Stimulated activated CD8-positive, alpha-beta memory T cell treated with anti-CD3 and anti-CD28 coated beads, Interleukin-7, amount 100 ng/mL, for 4 hours (primary cell): ENCODE measurements around the gene NDUFS6.
"Not testable (repeated sequence)": the region's sequence is repeated elsewhere in the genome, so short reads cannot be mapped to it uniquely, and the experiment has no call there.

Experiments
- DNase-seq, 2 donors: peaks; one replicate each; pipeline ENCODE4 v3.0.0-alpha.2; 2020; ENCODE audit warnings: low read depth in 2 of 2

Gene NDUFS6

DNA sequence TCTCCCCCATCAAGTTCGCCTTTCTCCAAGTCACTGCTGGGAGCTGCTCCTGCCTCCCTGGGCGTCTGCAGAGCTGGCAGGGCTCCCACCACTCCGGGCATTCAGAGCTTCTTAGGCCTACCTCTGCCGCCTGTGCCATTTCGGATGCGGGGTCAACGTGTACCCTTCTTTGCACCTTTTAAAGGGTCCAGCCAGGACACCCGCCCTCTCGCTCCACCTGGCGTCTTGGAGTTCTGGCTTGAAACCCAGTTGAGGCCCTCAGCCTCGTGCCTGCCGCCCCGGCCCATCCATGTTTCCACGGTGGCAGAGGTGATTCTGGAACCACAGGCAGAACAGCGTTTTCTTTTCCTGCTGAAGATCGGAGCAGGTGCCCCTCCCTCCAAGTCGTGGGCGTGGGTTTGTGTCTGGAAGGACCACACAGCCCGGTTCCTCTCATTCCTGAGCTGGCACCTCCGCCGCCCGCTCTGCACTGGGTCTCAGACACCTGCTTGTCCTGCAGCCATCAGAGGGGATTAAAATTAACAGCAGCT is 32.9 kb downstream of the NDUFS6 start:
- DNase-seq, result no peak

DNA sequence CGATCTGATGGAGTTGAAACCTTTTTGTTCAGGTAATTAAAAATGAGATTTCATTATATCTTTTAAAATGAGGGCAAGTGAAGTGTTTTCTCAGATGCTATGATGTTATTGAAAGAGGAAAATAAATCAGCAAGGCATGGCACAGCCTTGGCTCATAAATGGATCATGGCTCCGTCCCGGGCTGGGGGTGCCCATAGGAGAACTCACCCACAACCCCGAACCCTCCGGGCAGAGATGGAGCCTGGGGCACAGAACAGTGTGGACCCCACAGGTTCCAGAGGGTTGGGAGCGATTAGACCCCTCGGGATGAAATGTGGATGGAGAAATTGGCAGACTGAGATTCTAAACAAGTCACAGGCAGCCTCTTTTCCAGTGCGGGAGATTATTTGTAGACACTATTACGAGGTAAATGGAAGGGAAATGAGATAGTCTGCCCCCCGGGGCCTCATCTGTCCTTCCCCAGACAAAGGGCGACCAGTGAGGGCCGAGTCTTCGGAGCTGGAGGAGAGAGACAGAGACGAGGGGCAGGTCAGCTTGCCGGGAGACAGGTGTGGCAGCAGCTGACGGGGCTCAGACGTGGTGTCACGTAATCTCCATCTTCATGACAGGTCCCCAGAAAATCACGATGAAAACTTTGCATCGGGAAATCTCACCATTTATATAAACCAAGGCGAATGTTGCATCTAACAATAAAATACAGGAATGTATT is 33.7 kb downstream of the NDUFS6 start:
- no peak for DNase-seq

DNA sequence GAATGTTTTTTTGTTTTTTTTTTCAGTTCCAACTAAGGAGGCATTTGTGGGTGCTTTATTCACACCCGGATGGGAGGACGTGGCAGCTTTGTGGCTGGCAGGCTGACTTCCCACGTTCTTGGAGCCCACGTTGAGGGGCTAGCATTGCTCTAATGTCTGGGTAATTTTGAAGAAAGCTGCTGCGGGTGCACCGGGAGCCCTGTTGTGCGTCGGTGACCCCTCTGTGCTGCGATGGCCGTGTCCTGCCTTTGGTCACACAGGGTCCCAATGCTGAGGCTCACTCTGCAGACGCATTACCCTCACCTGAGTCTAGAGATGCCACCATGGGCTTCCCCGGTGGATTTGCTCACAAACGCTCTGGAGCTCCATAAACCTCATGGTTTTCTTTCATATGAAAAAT is 34.2 kb downstream of the NDUFS6 start:
- no peak for DNase-seq

DNA sequence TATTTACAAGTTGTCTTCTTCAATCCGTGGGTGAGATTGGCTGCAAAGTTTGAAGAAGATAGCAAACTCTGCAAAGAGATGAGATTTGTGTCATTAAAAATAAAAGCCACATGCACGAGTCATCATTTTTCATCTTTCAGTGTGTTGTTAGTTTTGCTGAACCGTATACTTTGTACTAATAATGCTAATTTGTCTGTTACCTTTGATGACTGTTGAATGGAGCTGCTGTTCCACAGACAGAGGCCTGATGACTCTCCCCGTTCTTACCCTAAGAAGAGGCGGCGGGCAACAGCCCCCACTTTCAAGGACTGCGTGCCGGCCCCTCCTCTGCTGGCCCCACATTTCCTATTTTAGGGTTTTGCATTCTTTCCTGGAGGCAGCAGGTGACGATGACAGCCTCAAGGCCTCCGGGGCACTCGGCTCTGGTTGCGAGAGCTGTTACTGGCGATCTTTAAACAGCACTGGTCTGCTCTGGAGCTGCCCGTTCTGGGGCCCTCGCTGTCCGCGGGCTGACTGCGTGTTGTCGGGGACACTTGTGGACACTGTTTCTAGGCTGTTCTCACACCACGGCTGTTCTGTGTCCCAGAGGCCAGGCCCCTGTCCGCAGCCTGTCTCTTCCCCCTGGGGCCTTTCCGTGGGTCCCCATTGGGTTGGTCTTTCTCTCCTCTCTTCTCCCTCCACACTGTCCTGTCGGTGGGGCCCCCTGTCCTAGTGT is 35.1 kb downstream of the NDUFS6 start:
- DNase-seq, result no peak

DNA sequence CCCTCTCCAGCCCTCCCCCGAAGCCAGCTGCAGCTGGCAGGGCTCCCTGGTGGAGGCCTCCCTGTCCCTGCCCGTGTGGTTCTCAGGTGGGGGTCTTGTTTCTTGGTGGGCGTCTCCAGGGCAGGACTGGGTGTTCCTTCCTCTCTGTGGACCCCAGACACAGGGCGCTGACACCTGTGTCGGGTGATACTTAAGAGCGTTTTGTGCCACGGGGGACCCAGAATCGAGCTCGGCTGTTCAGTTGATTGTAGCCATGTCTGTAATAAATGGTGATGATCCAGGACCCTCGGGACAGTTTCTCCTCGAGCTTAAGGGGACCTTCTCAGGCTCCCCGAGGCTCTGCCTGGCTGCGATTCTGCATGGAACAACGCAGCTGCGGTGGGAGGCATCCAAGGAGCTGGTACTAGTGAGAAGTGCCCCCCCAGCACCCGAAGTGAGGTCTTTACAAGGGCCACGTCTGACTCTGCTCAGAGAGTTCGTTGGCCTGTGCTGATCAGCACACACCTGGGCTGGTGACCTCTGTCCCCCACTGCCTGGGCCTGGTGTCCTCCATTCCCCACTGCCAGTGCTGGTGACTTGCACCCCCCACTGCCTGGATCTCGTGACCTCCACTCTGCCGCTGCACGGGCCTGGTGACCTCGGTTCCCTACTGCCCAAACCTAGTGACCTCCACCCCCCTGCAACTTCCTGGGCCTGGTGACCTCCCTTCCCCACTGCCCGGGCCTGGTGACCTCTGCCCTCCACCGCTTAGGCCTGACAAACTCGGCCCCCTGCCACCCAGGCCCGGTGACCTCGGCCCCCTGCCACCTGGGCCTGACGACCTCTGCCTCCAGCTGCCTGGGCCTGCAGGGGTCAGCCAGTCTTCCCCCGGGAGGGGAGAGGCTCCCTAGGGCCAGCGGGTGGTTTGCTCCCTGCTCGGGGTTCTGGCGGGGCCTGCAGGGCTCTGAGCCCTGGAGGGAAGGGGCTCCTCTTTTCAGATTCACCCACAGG is 36.0 kb downstream of the NDUFS6 start:
- DNase-seq, result no peak

DNA sequence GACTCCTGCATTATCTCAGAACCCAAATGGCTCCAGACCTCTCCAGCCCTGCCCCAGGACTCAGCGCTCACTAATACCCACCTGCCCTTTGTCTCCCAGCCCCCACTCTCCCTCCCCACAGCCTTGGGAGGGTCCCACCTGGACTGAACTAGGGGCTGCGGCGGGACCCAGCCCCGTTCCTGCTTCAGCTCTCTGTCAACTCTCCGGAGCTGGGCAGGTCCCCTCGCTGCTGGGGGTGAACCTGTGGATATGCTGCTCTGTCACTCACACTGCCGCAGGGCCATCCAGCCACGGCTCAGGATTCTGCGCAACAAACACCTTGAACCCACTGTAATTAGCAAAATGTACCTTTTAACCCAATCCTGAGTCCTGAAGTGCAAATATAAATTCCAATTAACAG is 36.8 kb downstream of the NDUFS6 start:
- DNase-seq, result no peak

DNA sequence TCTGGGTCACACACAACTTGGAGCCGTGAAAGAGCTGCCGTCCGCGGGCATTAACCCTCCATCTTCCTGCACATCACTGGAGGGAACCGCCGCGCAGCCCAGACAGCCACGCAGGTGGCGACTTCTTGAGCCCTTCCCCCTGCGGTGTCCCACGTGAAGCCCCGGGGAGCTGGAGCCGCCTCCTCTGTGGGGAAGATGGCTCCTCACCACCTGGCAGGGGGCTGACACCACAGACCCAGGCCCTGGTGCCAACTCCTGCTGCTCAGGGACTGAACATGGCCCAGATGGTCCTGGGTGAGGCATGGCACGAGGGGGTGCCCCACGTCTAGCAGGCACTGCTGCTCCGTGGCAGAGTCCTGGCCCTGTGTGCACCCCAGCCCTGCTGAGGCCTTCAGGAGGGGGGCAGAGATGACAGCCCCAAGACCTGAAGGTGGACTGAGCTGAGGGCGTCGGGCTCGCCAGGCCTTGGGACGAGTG is 38.9 kb downstream of the NDUFS6 start:
- no peak for DNase-seq

DNA sequence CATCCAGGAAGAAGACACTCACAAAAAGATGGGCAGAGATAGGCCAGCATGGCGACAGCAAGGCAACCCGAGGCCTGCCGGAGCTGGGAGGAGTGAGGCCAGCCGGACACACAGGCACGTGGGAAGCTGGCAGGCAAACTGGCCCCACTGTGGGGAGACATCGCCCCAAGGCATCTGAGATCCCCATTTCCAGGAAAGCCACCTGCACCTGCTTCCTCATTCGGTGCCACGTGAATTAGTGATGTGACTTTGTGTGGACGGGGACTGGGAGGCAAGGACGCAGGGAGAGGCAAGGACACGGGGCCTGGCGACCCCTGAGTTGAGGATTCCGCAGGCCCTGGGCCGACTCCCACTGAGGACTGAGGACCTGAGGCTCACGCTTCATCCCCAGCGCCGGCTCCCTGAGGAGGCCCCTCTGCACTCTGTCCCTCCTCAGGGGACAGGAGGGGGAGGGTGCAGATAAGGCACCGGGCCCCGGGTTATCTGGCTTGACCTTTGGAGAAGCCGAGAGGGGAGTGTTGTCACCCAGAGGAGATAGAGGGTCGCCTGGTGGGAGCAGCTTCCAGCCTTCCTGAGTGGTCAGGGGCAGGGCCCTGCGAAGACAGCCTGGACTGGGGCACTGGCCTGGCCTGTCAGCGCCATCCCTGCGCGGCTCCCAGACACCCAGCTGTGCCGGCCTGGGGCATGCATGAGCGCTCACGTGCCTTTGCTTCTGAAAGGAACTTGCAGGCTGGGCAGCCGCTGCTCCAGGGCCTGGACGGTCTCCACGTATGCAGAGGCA is 39.7 kb downstream of the NDUFS6 start:
- no peak for DNase-seq

DNA sequence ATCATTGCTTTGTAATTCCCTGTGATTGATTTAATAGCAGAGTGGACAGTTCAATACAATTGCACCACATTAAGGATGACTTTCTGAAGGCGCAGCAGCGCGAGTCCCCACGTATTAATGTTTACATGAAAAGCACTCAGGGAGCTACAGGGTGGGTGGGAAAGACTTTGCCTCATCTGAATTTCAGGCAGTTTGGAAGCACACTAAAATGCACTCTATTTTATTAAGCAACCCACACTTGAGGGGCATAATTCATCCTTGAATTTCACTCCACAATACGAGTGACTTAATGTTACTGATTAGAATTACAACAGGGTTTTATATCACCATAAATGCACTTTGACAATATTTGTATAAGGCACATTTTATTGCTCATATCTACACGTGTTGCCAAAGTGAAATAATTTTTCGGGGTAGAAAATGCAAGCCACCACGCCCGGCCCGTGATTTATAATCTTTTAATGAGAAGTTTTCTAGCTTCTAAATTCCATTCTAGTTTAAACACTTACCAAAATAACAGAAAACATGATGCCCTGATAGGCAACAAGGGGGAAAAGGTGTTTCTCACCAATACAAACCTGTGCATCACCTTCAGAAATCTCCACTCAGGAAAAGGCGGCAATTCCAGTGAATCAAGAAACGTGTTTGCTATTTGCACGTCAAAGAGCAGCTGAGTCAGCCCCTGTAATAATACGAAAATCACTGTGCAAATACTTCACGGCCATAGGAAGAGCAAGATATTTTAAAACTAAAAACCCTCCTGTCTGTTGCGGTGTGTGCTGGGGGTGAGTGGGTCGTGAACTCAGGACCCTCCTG is 41.0 kb downstream of the NDUFS6 start:
- no peak for DNase-seq

DNA sequence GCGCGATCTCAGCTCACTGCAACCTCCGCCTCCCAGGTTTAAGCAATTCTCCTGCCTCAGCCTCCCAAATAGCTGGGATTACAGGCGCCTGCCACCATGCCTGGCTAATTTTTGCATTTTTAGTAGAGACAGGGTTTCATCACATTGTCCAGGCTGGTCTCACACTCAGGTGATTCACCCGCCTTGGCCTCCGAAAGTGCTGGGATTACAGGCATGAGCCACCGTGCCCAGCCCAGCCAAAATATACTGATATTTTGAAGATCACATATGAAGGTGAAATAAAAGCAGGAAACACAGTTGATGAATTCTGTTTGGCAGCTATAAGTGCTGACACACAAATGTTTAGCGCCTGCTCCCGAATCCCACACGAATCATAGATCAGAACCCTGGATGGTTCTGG is 42.6 kb downstream of the NDUFS6 start:
- not testable (repeated sequence) for DNase-seq

DNA sequence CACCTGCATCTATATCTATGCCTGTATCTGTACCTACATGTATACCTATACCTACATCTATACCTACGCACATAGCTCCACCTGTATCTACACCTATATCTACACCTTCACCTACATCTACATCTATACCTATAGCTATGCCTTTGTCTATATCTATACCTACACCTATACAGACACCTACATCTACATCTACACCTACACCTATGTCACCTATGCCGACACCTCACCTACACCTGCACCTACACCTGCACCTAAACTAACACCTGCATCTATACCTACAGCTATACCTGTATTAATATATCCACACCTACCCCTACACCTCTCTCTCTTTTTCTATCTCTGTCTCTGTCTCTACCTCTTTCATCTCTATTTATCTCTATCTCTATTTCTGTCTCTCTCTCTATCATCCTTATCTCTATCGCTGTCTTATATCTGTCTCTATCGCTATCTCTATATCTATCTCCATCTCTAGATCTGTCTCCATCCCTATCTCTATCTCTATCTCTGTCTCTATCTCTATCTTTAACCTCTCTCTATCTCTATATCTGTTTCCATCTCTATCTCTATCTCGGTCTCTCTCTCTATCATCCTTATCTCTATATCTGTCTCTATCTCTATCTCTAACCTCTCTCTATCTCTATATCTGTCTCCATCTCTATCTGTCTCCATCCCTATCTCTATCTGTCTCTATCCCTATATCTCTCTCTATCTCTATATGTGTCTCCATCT is 43.7 kb downstream of the NDUFS6 start:
- no peak for DNase-seq

DNA sequence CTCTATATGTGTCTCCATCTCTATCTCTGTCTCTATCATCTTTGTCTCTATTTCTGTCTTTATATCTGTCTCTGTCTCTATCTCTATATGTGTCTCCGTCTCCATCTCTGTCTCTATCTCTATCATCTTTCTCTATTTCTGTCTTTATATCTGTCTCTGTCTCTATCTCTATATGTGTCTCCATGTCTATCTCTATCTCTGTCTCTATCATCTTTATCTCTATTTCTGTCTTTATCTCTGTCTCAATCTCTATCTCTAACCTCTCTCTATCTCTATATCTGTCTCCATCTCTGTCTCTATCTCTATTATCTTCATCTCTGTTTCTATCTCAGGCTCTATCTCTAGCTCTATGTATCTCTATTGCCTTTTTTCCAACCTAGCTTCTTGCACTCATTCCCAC is 44.5 kb downstream of the NDUFS6 start:
- DNase-seq, result no peak

DNA sequence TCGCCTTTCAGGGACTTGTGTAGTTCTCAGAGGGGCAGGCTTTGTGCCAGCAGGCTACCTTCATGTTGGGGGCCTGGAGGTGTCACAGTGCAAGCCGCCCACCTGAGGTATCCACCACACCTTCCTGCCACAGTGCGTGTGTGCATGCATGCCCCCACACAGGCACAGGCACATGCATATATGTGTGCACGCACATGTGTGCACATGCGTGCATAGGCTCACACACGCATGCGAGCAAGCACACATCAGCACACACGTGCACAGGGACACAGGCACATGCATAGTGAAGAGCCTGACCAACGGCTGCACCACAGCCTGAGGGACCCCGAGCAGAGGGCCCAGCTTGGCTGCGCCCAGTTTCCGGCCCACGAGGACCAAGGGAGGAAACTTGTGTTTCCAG is 45.4 kb downstream of the NDUFS6 start:
- DNase-seq, result no peak

DNA sequence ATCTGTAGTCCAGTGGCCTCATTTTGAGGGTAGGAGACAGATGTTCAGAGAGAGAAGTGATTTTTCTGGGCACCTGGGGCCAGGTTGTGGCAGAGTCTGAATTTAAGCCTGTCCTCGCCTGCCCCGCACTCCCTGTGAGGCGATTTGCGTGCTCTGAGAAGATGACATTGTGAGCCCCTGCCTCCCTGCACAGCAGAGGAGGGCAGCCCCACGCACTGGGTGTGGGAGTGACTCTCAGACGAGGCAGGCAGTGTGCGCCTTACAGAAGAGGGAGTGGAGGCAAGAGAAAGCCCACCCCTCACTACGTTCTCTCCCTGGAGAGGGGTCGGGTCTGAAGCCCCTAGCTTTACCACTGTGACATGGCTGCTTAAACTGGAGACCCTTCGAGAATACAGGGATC is 45.8 kb downstream of the NDUFS6 start:
- DNase-seq, result no peak

DNA sequence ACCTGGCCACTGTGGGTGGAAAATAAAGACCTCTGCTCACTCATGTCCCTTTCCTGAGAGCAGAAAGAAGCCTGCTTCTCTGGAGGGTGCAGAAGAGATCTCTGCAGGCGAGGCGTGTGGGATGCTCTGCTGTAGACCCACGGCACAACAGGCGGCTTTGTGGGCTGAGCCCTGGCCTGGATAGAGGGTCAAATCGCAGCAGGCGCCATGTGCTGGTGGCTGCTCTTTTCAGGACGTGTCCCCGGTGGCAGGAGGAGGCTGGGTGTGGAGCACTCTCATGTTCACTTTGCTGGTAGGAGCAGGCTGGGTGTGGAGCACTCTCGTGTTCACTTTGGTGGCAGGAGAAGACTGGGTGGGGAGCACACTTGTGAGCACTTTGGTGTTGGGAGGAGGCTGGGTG is 46.4 kb downstream of the NDUFS6 start:
- DNase-seq, result no peak

DNA sequence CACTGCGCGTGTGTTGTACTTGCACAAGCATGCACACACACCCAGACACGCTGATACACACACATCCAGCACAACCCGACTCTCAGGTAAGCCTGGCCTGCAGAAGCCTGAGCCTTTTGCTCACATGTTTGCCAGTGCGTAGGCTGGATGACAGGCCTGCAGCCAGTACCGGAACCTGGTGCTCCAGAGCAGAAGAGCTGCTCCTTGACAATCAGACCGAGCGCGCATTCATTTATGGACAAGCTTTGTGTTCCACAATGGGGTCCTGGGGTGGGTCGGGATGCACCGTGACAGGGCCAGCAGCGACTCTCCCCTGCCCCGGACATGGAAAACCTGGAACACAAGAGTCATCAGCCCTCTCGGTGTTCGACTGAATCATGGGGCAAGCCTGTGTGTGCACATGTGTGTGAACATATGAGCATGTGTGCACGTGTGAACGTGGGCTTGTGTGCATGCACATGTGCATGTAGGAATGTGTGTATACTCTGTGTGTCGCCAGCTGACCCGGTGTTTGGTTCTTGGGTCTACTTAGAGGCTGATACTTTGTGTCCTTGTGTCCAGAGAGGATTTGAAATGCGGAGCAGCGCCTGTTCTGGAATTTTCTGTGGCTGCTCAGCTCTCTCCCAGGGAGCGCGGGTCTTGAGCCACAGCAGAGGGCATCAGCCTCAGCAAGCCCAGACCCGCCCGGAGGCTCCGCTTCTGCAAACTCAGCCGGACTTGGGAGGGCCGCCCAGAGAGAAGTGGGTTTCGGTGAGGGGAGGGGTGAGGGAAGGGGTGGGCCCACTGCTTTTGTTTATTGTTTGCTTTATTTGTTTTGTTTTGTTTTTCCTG is 49.3 kb downstream of the NDUFS6 start:
- DNase-seq, result no peak

DNA sequence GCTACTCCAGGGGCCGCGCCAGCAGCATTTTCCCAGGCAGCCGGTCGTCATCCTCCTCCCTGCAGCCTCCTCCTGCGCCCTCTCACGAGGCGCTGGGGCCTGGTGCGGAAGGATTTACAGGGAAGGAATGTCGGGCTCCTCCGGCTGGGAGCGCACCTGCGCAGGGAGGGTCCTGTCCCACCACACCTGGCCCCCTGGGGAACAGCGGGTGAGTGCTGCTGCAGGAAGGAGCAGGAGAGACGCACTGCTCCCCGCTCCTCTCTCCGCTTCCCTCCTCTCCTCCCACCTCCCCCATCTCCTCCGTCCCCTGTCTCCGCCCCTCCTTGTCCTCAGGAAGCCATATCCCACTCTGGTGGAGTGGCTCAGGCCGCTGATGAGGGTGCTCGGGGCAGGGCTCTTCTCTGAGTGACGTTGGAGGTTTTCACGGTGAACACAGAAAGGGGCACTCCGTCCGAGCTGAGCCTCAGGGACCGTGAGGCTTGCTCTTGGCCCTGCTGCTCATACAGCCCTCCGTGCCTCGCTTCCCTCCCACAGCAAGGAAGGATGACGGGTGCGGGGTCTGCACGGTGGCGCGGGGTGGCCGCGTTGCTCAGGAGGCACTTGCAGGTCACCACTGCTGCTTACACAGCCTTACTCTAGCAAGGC is 50.2 kb downstream of the NDUFS6 start:
- no peak for DNase-seq

DNA sequence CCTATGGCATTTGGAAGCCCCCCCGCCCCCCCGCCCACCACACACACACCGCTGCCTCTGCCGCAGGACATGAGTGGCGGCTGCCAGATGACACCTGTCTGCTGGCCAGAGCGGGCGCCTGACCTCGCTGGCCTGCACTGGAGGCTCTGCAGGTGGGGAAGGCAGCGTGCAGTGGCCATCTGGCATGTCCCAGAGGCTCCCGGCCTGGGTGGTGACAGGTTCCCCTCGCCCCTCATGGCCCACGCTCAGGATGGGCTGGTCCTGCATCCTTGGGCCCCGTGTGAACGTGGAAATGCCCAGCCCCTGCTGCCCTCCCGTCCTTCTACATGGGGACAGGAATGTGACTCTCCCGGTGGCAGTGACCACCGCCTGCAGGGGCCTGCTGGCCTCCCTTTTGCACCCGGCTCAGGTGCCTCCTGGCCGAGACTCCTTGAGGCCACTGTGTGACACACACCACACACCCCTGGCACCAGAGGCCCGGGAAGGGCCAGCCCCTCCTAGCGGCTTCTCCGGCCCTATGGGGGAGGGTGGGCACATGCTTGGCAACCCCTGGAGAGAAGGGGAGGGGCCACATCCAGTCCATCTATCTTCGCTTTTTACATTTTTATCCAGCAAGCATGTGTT is 51.2 kb downstream of the NDUFS6 start:
- no peak for DNase-seq
